Keratinocyte (primary cell): ENCODE measurements around the gene FLYWCH2. TPM values are rescaled to one million over a fixed set of nuclear protein-coding genes. Genes with fewer than 3 reads are reported as not detected.

Source experiments
- DNase-seq: peaks from one replicate; pipeline ENCODE4 v3.0.0-alpha.2; 2011; ENCODE audit warnings: low read depth, missing footprints, low spot score
- FAIRE-seq: peaks from 2 replicates; lab custom pipeline; 2011; peaks lifted over from hg19 to GRCh38; lab: Jason Lieb, UNC
- H2AFZ ChIP-seq: 2 replicates; pipeline ENCODE4 v1.6.0; 2012; ENCODE audit warnings: low read length, control low read depth, inconsistent platforms; ENCODE audit not compliant: control insufficient read depth
- H3K27ac ChIP-seq: 2 replicates; pipeline ENCODE4 v1.5.1; 2011; ENCODE audit warnings: low read length; ENCODE audit not compliant: control insufficient read depth, insufficient read depth
- H3K27me3 ChIP-seq: 3 replicates; pipeline ENCODE4 v1.6.0; 2011; ENCODE audit warnings: low read length; ENCODE audit not compliant: control insufficient read depth, insufficient read depth; ENCODE audit errors: extremely low read depth
- H3K36me3 ChIP-seq, 2 experiments: 2 replicates in 1 of 2; 3 replicates in 1 of 2; pipeline ENCODE4 v1.5.1; 2011; ENCODE audit warnings: low read length in 2 of 2, mild to moderate bottlenecking in 1 of 2; ENCODE audit not compliant: control insufficient read depth in 2 of 2, insufficient read depth in 2 of 2; ENCODE audit errors: extremely low read depth in 1 of 2
- H3K4me1 ChIP-seq: 3 replicates; pipeline ENCODE4 v1.5.1; 2011; ENCODE audit warnings: low read length; ENCODE audit not compliant: control insufficient read depth, insufficient read depth; ENCODE audit errors: extremely low read depth
- H3K4me2 ChIP-seq: 3 replicates; pipeline ENCODE4 v1.6.0; 2011; ENCODE audit warnings: low read depth, low read length; ENCODE audit not compliant: control insufficient read depth, insufficient read depth; ENCODE audit errors: extremely low read depth
- H3K4me3 ChIP-seq, 3 experiments: fragments of 200-600 bp in 1 of 3; sonication (generic) in 1 of 3; 2 replicates in 2 of 3; 3 replicates in 1 of 3; pipeline ENCODE4 v1.5.1; 2011 to 2016; ENCODE audit warnings: low read length in 3 of 3, mild to moderate bottlenecking in 3 of 3, control low read depth in 2 of 3, inconsistent platforms in 1 of 3, low read depth in 1 of 3, mixed read lengths in 1 of 3, mixed run types in 1 of 3, moderate library complexity in 1 of 3; ENCODE audit not compliant: control insufficient read depth in 2 of 3, insufficient read depth in 2 of 3; ENCODE audit errors: extremely low read depth in 1 of 3
- H3K79me2 ChIP-seq: 2 replicates; pipeline ENCODE4 v1.6.0; 2012; ENCODE audit warnings: low read length; ENCODE audit not compliant: control insufficient read depth, insufficient read depth
- H3K9ac ChIP-seq: 3 replicates; pipeline ENCODE4 v1.6.0; 2011; ENCODE audit warnings: low read length; ENCODE audit not compliant: control insufficient read depth, insufficient read depth; ENCODE audit errors: extremely low read depth
- H3K9me1 ChIP-seq: 3 replicates; pipeline ENCODE4 v1.6.0; 2011; ENCODE audit warnings: low read length; ENCODE audit not compliant: control insufficient read depth, insufficient read depth; ENCODE audit errors: extremely low read depth
- H3K9me3 ChIP-seq: 2 replicates; pipeline ENCODE4 v1.5.1; 2012; ENCODE audit warnings: low read depth, low read length; ENCODE audit not compliant: control insufficient read depth
- H4K20me1 ChIP-seq: 3 replicates; pipeline ENCODE4 v1.6.0; 2011; ENCODE audit warnings: low read length; ENCODE audit not compliant: control insufficient read depth, insufficient read depth; ENCODE audit errors: extremely low read depth
- EZH2 ChIP-seq: IDR thresholded peaks from one replicate; pipeline ENCODE4 v1.6.1; 2012; ENCODE audit warnings: inconsistent platforms, mild to moderate bottlenecking, low read length, moderate library complexity
- dilution Hi-C: fragments of 300-500 bp; cut with MboI; formaldehyde crosslinking; loops from one replicate; pipeline ENCODE4 v1.7.0; 2020; ENCODE audit warnings: low sequenced_read_pairs; ENCODE audit not compliant: extremely low pct_ligation_motif_present
- polyA plus RNA-seq, 5 experiments: library from polyadenylated mRNA; depleted of rRNA in 3 of 5; stranded (reverse) in 3 of 5; stranded (forward) in 1 of 5; unstranded in 1 of 5; fragments of >200 nt; gene quantifications; 1 replicate in 1 of 5; 2 replicates in 3 of 5; 3 replicates in 1 of 5; pipeline versions ENCODE4 v1.2.1 to v1.2.3, GENCODE V29; 2011 to 2012; ENCODE audit warnings: missing spikeins in 2 of 5, low read depth in 1 of 5, low replicate concordance in 1 of 5
- TF ChIP-seq, protein P1 (sequence below), 3 experiments: IDR thresholded peaks in 1 of 3; conservative IDR thresholded peaks in 1 of 3; optimal IDR thresholded peaks in 1 of 3; 2 replicates in 2 of 3; 3 replicates in 1 of 3; pipeline versions ENCODE3 to v1.5.1; 2011; ENCODE audit warnings: low read length in 3 of 3, mild to moderate bottlenecking in 3 of 3, moderate library complexity in 2 of 3, control low read depth in 1 of 3, inconsistent platforms in 1 of 3; ENCODE audit not compliant: insufficient read depth in 2 of 3; ENCODE audit errors: extremely low read depth in 1 of 3

Gene FLYWCH2
- polyA plus RNA-seq, 1 donor (not counting 4 experiments of a cell fraction or from before 2014, with no cell fraction given) = 10.1 TPM

- Histone ChIP-seq H3K4me3 (no peak overlapping the region), H3K36me3 (no peaks in the 10 kb centered on the region), H3K4me1 (peaks cover 10% of the 10 kb centered on the region), H3K9me1 (no peaks in the 10 kb centered on the region), H3K4me2 (peak overlapping the region; percentile 22), H3K27ac (peak overlapping the region; percentile 30), H3K79me2 (no peaks in the 10 kb centered on the region), H3K9ac (no peak overlapping the region), H2AFZ (no peak overlapping the region), H3K9me3 (no peaks in the 10 kb centered on the region), H4K20me1 (no peaks in the 10 kb centered on the region), H3K27me3 (no peaks in the 10 kb centered on the region)
- TF ChIP-seq, protein P1, sequence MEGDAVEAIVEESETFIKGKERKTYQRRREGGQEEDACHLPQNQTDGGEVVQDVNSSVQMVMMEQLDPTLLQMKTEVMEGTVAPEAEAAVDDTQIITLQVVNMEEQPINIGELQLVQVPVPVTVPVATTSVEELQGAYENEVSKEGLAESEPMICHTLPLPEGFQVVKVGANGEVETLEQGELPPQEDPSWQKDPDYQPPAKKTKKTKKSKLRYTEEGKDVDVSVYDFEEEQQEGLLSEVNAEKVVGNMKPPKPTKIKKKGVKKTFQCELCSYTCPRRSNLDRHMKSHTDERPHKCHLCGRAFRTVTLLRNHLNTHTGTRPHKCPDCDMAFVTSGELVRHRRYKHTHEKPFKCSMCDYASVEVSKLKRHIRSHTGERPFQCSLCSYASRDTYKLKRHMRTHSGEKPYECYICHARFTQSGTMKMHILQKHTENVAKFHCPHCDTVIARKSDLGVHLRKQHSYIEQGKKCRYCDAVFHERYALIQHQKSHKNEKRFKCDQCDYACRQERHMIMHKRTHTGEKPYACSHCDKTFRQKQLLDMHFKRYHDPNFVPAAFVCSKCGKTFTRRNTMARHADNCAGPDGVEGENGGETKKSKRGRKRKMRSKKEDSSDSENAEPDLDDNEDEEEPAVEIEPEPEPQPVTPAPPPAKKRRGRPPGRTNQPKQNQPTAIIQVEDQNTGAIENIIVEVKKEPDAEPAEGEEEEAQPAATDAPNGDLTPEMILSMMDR (optimal IDR thresholded peaks at IDR 0.05 in 1 of 3, IDR thresholded peaks at IDR 0.05 in 1 of 3, conservative IDR thresholded peaks at IDR 0.05 in 1 of 3; ENCODE audit: extremely low read depth in 1 of 3, insufficient read depth in 2 of 3, low read length in 3 of 3) = no peak
- TF ChIP-seq EZH2 = no peak
- FAIRE-seq (peak; percentile 89), DNase-seq (no peak)
- dilution Hi-C loops = no loop called here
Measured at GRCh38 chr16:2846511-2847310, 36.3 kb upstream of the FLYWCH2 start.

DNA sequence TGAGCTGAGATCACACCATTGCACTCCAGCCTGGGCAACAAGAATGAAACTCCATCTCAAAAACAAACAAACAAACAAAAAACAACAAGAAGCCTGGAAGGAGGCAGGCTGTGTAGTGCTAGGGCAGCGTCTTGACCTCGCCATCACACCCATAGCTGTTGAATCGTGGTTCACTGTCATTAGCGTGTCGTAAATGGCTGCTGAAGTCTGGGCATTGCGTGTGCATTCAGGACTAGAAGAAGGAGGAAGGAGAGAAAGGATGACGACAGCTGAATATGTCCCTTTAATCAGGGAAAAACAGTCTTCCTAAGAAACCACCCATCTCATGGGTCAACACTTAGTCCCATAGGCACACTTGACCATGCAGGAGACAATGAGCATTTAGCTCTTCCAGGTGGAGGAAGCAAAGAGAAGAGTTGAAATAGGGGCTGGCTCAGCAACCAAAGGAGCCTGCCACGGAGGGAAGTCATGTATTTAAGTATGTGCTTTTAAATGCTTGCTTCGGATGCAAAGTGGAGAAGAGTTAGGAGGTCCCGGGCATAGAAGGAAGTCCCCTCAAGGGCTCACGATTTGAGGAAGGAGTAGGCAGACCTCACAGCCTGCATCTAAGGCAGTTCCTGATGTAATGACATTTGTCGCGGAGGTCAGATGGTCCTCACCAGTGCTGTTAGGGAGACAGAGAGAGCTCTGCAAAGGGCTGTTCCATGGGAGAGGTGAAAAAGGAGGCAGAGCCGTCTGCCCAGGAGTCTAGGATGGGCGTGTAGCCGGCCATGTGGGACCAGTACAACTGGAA is 33.9 kb upstream of the FLYWCH2 start:
- H3K4me3 ChIP-seq = no peak overlapping the region
- H3K9me3 ChIP-seq = no peaks in the 10 kb centered on the region
- DNase-seq (no peak), FAIRE-seq (no peak)
- H3K36me3 ChIP-seq = peaks cover 0 to 3% of the 10 kb centered on the region in 2 experiments
- TF ChIP-seq, protein P1 (optimal IDR thresholded peaks at IDR 0.05 in 1 of 3, IDR thresholded peaks at IDR 0.05 in 1 of 3, conservative IDR thresholded peaks at IDR 0.05 in 1 of 3; ENCODE audit: extremely low read depth in 1 of 3, insufficient read depth in 2 of 3, low read length in 3 of 3) = no peak
- no peak for TF ChIP-seq EZH2
- no peaks in the 10 kb centered on the region for H3K79me2 ChIP-seq
- H3K9ac ChIP-seq = no peak overlapping the region
- dilution Hi-C loops = no loop called here
- no peak overlapping the region for H3K4me2 ChIP-seq
- peaks cover 10% of the 10 kb centered on the region for H3K4me1 ChIP-seq
- no peaks in the 10 kb centered on the region for H3K9me1 ChIP-seq
- H3K27ac ChIP-seq = no peak overlapping the region
- H3K27me3 ChIP-seq = no peaks in the 10 kb centered on the region
- H2AFZ ChIP-seq = no peak overlapping the region
- no peaks in the 10 kb centered on the region for H4K20me1 ChIP-seq
